Neural cell (in vitro differentiated cells): ENCODE results near the gene LRCH2. TPM values are rescaled to one million over a fixed set of nuclear protein-coding genes. Genes with fewer than 3 reads are reported as not detected.

Experiments used
- H2AFZ ChIP-seq: fragments of 200-600, 300-800 bp; sonication (generic), shearing (Covaris generic); 2 replicates; pipeline ENCODE4 v1.6.0; 2014; ENCODE audit warnings: low read depth, mild to moderate bottlenecking, antibody characterized with exemption, low read length, moderate library complexity
- H3F3A ChIP-seq: fragments of 200-600 bp; shearing (Covaris generic); 2 replicates; pipeline ENCODE4 v1.6.1; 2016; ENCODE audit warnings: mild to moderate bottlenecking, moderate library complexity, mixed read lengths, antibody characterized with exemption, low read length; ENCODE audit not compliant: insufficient read depth, poor library complexity, severe bottlenecking
- H3K27ac ChIP-seq: fragments of 200-600, 300-800 bp; sonication (generic), shearing (Covaris generic); 2 replicates; pipeline ENCODE4 v1.5.1; 2014; ENCODE audit warnings: mild to moderate bottlenecking, low read length, moderate library complexity
- H3K27me3 ChIP-seq: fragments of 300-800, 200-600 bp; sonication (generic), shearing (Covaris generic); 2 replicates; pipeline ENCODE4 v1.6.0; 2014; ENCODE audit warnings: mild to moderate bottlenecking, low read depth, low read length, moderate library complexity; ENCODE audit not compliant: insufficient read depth
- H3K36me3 ChIP-seq: fragments of 300-800, 200-600 bp; sonication (generic), shearing (Covaris generic); 2 replicates; pipeline ENCODE4 v1.5.1; 2014; ENCODE audit warnings: mild to moderate bottlenecking, antibody characterized with exemption, low read length, moderate library complexity; ENCODE audit not compliant: insufficient read depth
- H3K4me2 ChIP-seq: fragments of 300-800, 200-600 bp; sonication (generic), shearing (Covaris generic); 2 replicates; pipeline ENCODE4 v1.6.0; 2014; ENCODE audit warnings: mild to moderate bottlenecking, low read length
- H3K4me3 ChIP-seq: fragments of 300-800, 200-600 bp; sonication (generic), shearing (Covaris generic); 2 replicates; pipeline ENCODE4 v1.5.1; 2014; ENCODE audit warnings: mild to moderate bottlenecking, low read length, moderate library complexity
- H3K79me2 ChIP-seq: fragments of 200-600 bp; shearing (Covaris generic); replicated peaks from 2 replicates; pipeline ENCODE4 v1.6.0; 2014; ENCODE audit warnings: mild to moderate bottlenecking, low read length, moderate library complexity; ENCODE audit not compliant: insufficient read depth
- H3K9ac ChIP-seq: fragments of 300-800, 200-600 bp; sonication (generic), shearing (Covaris generic); 2 replicates; pipeline ENCODE4 v1.6.1; 2016; ENCODE audit warnings: mild to moderate bottlenecking, low read length, mixed read lengths
- H3K9me2 ChIP-seq: fragments of 200-600 bp; shearing (Covaris generic); 2 replicates; pipeline ENCODE4 v1.6.1; 2016; ENCODE audit warnings: mild to moderate bottlenecking, low read length, mixed read lengths; ENCODE audit not compliant: insufficient read depth
- H3K9me3 ChIP-seq: fragments of 200-600, 300-800 bp; sonication (generic), shearing (Covaris generic); 2 replicates; pipeline ENCODE4 v1.6.1; 2016; ENCODE audit warnings: mild to moderate bottlenecking, mixed run types, low read length, moderate library complexity, mixed read lengths
- H4K20me1 ChIP-seq: fragments of 200-600 bp; shearing (Covaris generic); 2 replicates; pipeline ENCODE4 v1.6.1; 2016; ENCODE audit warnings: mild to moderate bottlenecking, mixed run types; ENCODE audit not compliant: insufficient read depth
- CTCF ChIP-seq: fragments of 450-650 bp; IDR thresholded peaks from 2 replicates; pipeline ENCODE4 v1.5.1; 2014; ENCODE audit warnings: antibody characterized with exemption, mild to moderate bottlenecking, moderate library complexity; ENCODE audit not compliant: poor library complexity, severe bottlenecking
- EP300 ChIP-seq: fragments of 450-650 bp; conservative IDR thresholded peaks from 2 replicates; pipeline ENCODE4 v1.6.1; 2014; ENCODE audit warnings: antibody characterized with exemption, mild to moderate bottlenecking, moderate library complexity; ENCODE audit not compliant: poor library complexity, severe bottlenecking
- EZH2 ChIP-seq: fragments of 200-600, 300-800 bp; shearing (Covaris generic), sonication (generic); IDR thresholded peaks from 2 replicates; pipeline ENCODE4 v1.6.1; 2014; ENCODE audit warnings: antibody characterized with exemption, low read length, borderline replicate concordance, mild to moderate bottlenecking; ENCODE audit not compliant: insufficient read depth, poor library complexity, severe bottlenecking
- MXI1 ChIP-seq: fragments of 450-650 bp; conservative IDR thresholded peaks from 2 replicates; pipeline ENCODE4 v1.6.1; 2014; ENCODE audit warnings: antibody characterized with exemption, mild to moderate bottlenecking; ENCODE audit not compliant: poor library complexity, severe bottlenecking
- POLR2AphosphoS5 ChIP-seq: IDR thresholded peaks from 2 replicates; pipeline ENCODE4 v1.6.1; 2012
- RAD21 ChIP-seq: fragments of 450-650 bp; conservative IDR thresholded peaks from 2 replicates; pipeline ENCODE4 v1.6.1; 2014; ENCODE audit warnings: antibody characterized with exemption, mild to moderate bottlenecking, moderate library complexity
- REST ChIP-seq: IDR thresholded peaks from 2 replicates; pipeline ENCODE4 v1.6.1; 2012; ENCODE audit warnings: borderline replicate concordance
- SMC3 ChIP-seq: fragments of 450-650 bp; conservative IDR thresholded peaks from 2 replicates; pipeline ENCODE4 v1.6.1; 2014; ENCODE audit warnings: antibody characterized with exemption, mild to moderate bottlenecking, moderate library complexity; ENCODE audit not compliant: poor library complexity
- TAF1 ChIP-seq: IDR thresholded peaks from 2 replicates; pipeline ENCODE4 v1.6.1; 2012; ENCODE audit warnings: low read depth
- polyA plus RNA-seq: library from polyadenylated mRNA; depleted of rRNA; stranded (reverse); fragments of >200 nt; gene quantifications from 2 replicates; pipeline ENCODE4 v1.2.3, GENCODE V29; 2014

Gene LRCH2
- polyA plus RNA-seq, 1 donor from 2014 or later, result 46.6 TPM

GRCh38 chrX:115068896-115069295, 165.0 kb downstream of the LRCH2 start:
- no peak overlapping the region for H3K9ac ChIP-seq
- no peaks in the 10 kb centered on the region for H3K27me3 ChIP-seq
- no peaks in the 10 kb centered on the region for H3K79me2 ChIP-seq
- no peak overlapping the region for H3K27ac ChIP-seq
- H3K9me2 ChIP-seq, result no peaks in the 10 kb centered on the region
- no peaks in the 10 kb centered on the region for H3K9me3 ChIP-seq
- H3K4me3 ChIP-seq, result no peak overlapping the region
- H2AFZ ChIP-seq, result no peak overlapping the region
- no peak overlapping the region for H3K4me2 ChIP-seq
- no peaks in the 10 kb centered on the region for H3F3A ChIP-seq
- no peaks in the 10 kb centered on the region for H3K36me3 ChIP-seq
- no peaks in the 10 kb centered on the region for H4K20me1 ChIP-seq
- TF ChIP-seq POLR2AphosphoS5 (no peak), CTCF (no peak), TAF1 (no peak), EP300 (no peak), EZH2 (no peak), SMC3 (no peak), MXI1 (no peak), REST (no peak), RAD21 (no peak)

GRCh38 chrX:115067812-115068211, 166.1 kb downstream of the LRCH2 start:
- Histone ChIP-seq H3K9me2 (no peaks in the 10 kb centered on the region), H3K27me3 (no peaks in the 10 kb centered on the region), H4K20me1 (no peaks in the 10 kb centered on the region), H3K27ac (no peak overlapping the region), H3K36me3 (no peaks in the 10 kb centered on the region), H3K79me2 (no peaks in the 10 kb centered on the region), H3K4me3 (no peak overlapping the region), H2AFZ (no peak overlapping the region), H3K9ac (no peak overlapping the region), H3K4me2 (no peak overlapping the region), H3K9me3 (no peaks in the 10 kb centered on the region), H3F3A (no peaks in the 10 kb centered on the region)
- TF ChIP-seq SMC3 (no peak), CTCF (no peak), EP300 (no peak), MXI1 (no peak), POLR2AphosphoS5 (no peak), TAF1 (no peak), REST (no peak), RAD21 (no peak), EZH2 (no peak)
